Measurements from ENCODE around the gene TCEAL4.
"Not testable (repeated sequence)": the region's sequence is repeated elsewhere in the genome, so short reads cannot be mapped to it uniquely, and the experiment has no call there.

The TCEAL4 gene

GRCh38 chrX:103592295-103592694 lies 7.0 kb downstream of the TCEAL4 start:
- not testable (repeated sequence) for FAIRE-seq; DNase-seq (ENCODE audit: low spot score)

- DNase-seq (ENCODE audit: low spot score); FAIRE-seq: not testable (repeated sequence)
These were observed 9.9 kb downstream of the TCEAL4 start for GRCh38 chrX:103595202-103595601.

GRCh38 chrX:103607364-103608305 lies 22.3 kb downstream of the TCEAL4 start, which contains the start of gene TCEAL3:
Gene TCEAL3 (plus strand): TSS chrX:103607963. CDS start chrX:103609065, 1,102 bp downstream.
- DNase-seq (ENCODE audit: low spot score): no peak
- FAIRE-seq: no peak

- FAIRE-seq: no peak
These were observed 23.1 kb downstream of the TCEAL4 start for GRCh38 chrX:103608306-103608963.

GRCh38 chrX:103610282-103610681 lies 25.0 kb downstream of the TCEAL4 start:
- no peak for DNase-seq (ENCODE audit: low spot score)
- FAIRE-seq: no peak

More at GRCh38 chrX:103608306-103608963, 23.1 kb downstream of the TCEAL4 start:
- no peak for DNase-seq (ENCODE audit: low spot score)

GRCh38 chrX:103613362-103613890 lies 28.1 kb downstream of the TCEAL4 start:
- FAIRE-seq (no peak), DNase-seq (ENCODE audit: low spot score) (no peak)

GRCh38 chrX:103614999-103615398 lies 29.7 kb downstream of the TCEAL4 start:
- FAIRE-seq (no peak), DNase-seq (ENCODE audit: low spot score) (no peak)

- FAIRE-seq (no peak), DNase-seq (ENCODE audit: low spot score) (no peak)
These were observed 30.6 kb downstream of the TCEAL4 start for GRCh38 chrX:103615781-103616371.

GRCh38 chrX:103616676-103617186 lies 31.4 kb downstream of the TCEAL4 start:
- no peak for FAIRE-seq

GRCh38 chrX:103624111-103624510 lies 38.8 kb downstream of the TCEAL4 start:
- DNase-seq (ENCODE audit: low spot score) (no peak), FAIRE-seq (no peak)

More at GRCh38 chrX:103616676-103617186, 31.4 kb downstream of the TCEAL4 start:
- DNase-seq (ENCODE audit: low spot score): no peak

- FAIRE-seq (no peak), DNase-seq (ENCODE audit: low spot score) (peak; percentile 7)
These were observed 41.5 kb downstream of the TCEAL4 start for GRCh38 chrX:103626855-103627254.

- no peak for DNase-seq (ENCODE audit: low spot score)
- FAIRE-seq: no peak
These were observed 43.3 kb downstream of the TCEAL4 start, which contains the start of gene TCEAL1 for GRCh38 chrX:103628386-103629317. Gene TCEAL1 (plus strand): TSS chrX:103628975. CDS start chrX:103629917, 942 bp downstream.

- DNase-seq (ENCODE audit: low spot score): peak; percentile 43
- peak; percentile 22 for FAIRE-seq
These were observed 44.2 kb downstream of the TCEAL4 start for GRCh38 chrX:103629318-103630170.

- FAIRE-seq: no peak
- no peak for DNase-seq (ENCODE audit: low spot score)
These were observed 44.8 kb downstream of the TCEAL4 start for GRCh38 chrX:103630171-103630511.

GRCh38 chrX:103631145-103631544 lies 45.8 kb downstream of the TCEAL4 start:
- FAIRE-seq (no peak), DNase-seq (ENCODE audit: low spot score) (no peak)

- FAIRE-seq: no peak
- no peak for DNase-seq (ENCODE audit: low spot score)
These were observed 50.1 kb downstream of the TCEAL4 start for GRCh38 chrX:103635436-103635835.

Data from RCC 7860 (cell line).